Activated CD4-positive, alpha-beta T cell treated with anti-CD3 and anti-CD28 coated beads, Interleukin-2, Interleukin-4, amounts not matched to agents 100 ng/mL and 50 ng/mL, durations not matched to agents 16 hours and 8 hours (primary cell): ENCODE measurements around the gene REEP3.
"Not testable (repeated sequence)": the region's sequence is repeated elsewhere in the genome, so short reads cannot be mapped to it uniquely, and the experiment has no call there.

Experiments used
- DNase-seq: peaks from one replicate; pipeline ENCODE4 v3.0.0-alpha.2; 2020; ENCODE audit warnings: low spot score

Gene REEP3

DNA sequence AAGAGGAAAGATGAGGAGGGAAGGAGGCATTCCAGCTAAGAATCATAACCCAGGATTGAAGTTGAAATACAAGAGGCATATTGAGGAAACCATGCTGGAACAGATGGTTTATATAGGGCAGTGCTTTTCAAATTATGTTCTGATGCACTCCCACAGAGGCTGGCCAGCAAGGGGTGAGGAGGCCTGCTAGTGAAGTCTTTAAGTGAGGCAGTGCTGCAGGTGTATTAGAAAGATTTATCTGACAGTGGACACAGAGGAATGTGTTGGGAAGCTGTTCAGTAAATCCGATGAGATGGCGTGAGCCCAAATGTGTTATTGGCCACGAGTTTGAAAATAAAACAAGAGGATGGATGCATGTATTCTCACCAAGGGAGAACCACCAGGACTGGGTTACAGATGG, 28.6 kb downstream of the REEP3 start:
- no peak for DNase-seq

DNA sequence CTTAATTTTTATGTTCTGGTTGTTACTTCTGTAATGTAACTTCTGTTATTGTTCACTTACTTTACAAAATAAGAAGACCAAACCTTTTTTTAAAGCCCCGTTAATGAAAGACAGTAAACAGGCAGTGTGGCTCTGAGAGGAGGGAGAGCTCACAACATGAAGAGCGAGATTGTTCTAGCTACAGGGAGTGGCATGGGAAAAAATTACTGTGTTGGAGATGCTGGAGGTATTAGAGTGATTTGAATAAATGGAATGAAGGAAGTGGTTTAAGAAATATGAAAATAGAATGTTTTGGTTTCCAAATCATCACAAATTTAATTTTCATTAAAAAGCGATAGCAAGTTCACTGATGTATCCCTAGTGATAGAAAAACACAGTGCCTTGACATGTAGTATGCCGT, 31.8 kb downstream of the REEP3 start:
- DNase-seq = no peak

DNA sequence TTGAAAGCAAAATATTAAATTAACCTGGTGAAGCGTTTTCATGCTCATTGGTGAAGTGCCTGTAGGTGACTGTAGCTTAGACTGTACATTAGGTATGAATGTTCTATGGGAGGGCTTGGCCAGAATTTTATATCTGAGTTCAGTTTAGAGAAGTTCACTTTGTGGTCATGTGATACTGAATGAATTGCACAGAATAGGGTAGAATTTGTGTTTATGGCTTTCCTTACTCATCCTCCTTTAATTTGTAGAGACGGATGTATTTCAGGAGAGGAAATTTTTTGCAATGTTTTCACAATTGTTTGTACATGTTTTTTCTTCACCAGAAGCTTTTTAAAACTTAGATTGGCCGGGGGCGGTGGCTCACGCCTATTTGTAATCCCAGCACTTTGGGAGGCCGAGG, 32.3 kb downstream of the REEP3 start:
- no peak for DNase-seq

DNA sequence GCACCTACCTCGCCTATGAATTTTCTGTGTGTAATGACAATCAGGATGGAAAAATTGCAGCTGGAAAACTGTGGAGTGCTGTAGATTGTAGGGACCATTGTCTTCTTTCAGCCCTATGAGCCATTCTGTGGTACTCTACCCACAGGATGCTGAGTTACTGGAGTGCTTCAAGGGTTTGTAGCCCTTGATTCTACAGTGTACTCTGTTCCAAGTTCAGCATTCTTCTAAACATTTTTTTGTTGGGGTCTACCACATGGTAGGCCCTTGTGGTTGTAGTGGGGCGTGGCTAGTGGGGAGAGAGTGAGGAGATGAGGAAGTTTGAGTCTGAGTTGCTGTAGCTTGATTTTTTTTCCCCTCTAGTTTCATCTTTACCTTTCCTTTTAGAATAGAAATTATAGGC, 33.5 kb downstream of the REEP3 start:
- no peak for DNase-seq

DNA sequence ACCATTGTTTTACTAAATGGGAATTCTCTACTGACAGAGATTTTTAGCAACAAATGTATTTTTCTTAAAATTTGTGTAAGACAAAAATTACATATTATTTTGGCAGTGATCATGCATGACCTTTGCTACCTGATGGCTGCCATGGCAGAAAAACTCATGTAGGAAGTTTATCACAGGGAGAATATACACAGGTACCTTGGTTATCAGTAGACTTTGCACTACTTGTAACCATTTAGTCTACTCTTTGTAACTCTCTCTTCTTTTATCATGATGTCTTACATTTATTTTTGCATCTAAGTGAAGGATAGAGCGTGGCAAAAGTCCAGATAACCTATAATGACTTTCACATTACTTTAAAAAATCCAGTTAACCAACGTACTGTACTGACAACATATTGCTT, 34.1 kb downstream of the REEP3 start:
- DNase-seq = no peak

DNA sequence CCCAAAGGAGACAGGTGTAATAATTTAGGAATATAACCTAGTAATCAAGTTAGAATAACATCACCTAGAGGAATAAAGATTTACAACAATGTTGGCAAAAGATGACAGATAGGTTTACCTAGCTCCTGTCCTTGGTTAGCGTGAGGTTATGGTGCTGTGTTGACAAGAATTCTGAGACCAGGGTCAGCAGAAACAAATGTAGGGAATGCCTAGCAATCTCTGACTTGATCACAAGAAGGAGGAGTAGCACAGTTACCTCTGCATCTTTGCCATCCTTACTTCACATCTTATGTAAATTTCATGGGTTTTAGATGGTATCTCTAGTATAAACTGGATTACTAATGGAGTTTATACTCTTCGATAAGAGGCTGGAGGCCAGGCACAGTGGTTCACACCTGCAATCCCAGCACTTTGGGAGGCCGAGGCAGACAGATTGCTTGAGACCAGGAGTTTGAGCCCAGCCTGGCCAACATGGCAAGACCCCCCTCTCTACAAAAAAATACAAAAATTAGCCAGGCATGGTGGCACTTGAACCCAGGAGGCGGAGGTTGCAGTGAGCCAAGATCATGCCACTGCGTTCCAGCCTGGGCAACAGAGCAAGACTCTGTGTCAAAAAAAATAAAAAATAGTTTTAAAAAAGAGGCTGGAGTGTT, 37.1 kb downstream of the REEP3 start:
- no peak for DNase-seq

DNA sequence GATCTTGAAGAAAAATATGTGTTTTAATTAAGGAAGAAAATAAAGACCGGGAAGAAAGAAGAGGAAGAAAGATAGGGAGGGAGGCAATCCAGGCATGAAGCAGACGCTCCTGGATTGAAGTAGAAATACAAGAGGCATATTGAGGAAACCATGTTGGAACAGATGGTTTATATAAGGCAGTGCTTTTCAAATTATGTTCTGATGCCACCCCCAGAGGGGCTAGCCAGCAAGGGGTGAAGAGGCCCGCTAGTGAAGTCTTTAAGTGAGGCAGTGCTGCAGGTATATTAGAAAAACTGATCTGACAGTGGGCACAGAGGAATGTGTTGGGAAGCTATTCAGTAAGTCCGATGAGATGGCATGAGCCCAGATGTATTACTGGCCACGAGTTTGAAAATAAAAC, 40.1 kb downstream of the REEP3 start:
- DNase-seq = no peak

DNA sequence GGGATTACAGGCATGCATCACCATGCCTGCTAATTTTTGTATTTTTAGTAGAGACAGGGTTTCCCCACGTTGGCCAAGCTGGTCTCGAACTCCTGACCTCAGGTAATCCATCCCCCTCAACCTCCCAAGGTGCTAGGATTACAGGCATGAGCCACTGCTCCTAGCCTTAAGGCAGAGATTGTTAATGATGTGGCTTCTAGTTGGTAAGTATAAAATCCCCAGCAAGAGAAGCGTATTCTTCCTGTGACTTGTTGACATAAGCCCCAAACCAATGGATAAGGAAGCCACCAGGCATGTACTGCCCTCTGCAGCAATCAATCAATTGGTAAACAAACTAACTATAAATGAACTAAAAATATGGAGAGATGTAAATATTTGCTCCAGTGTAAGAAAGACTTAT, 41.2 kb downstream of the REEP3 start:
- DNase-seq = no peak

DNA sequence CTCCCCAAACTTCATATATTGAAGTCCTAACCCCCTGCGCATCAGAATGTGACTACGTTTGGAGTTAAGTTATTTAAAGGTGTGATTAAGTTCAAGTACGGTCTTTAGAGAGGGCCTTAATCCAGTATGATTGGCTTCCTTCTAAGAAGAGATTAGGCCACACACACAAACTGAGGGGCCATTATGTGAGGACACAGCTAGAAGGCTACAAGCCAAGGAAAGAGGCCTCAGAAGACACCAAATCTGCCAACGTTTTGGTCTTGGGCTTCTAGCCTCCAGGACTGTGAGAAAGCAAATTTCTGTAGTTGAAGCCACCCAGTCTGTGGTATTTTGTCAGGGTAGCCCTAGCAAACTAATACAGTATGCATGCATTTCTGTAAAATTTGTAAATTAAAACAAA, 41.7 kb downstream of the REEP3 start:
- no peak for DNase-seq

DNA sequence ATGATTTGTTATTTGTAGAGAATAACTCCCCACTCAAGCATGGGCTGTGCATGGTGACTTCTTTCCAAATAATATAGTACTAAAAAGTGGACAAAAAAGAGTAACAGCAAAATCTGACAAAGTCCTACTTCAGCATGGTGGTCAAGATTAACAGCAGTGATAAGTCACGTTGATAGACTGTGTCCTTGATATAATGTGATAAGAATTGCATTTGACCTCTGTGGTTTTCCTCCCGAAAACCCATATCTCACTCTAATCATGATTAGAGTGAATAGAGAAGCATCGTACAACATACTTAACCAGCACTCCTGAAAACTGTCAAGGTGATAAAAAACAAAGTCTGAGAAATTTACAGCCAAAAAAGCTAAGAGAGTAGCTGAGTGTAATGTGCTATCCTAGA, 42.4 kb downstream of the REEP3 start:
- no peak for DNase-seq

DNA sequence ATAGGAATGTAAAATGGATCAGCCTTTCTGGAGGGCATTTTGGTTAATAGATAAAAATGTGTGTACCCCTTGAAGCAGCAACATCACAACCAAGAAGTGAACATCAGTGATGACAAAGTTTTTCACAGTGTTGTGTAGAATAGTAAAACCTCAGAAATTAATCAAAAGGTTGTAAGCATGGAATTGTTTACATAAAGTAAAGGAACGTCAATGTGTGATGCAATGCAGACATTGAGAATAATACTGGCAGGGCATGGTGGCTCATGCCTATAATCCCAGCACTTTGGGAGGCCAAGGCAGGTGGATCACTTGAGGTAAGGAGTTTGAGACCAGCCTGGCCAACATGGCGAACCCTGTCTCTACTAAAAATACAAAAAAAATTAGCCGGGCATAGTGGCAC, 43.5 kb downstream of the REEP3 start:
- DNase-seq = not testable (repeated sequence)

DNA sequence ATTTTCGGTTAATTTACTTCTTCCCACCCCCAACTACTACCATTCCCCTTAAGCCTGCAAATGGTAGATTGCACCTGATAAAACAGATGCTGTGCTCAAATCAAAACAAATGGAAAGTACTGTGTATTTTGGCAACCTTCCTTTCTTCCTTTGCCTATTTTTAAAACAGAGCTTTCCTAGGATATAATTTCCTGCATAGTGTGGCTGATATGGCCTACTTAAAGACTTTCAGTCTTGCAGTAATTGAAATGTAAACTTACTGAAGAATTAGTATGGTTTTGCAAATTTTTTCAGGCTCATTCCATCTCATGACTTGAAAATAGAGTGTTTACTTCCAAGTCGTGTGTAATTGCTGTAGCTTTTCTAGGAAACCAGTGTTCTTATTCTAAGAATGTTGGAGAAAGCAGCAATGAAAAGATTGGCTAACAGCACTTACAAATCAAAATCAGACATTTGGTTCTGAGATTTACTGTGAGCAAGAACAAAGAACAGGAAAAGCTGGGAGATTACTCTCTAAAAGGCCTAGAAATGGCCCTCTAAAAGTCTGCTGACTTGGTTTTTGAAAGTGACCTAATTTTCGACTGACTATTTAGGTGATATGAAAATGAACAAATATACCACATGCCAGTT, 52.0 kb downstream of the REEP3 start:
- peak; percentile 64 for DNase-seq

DNA sequence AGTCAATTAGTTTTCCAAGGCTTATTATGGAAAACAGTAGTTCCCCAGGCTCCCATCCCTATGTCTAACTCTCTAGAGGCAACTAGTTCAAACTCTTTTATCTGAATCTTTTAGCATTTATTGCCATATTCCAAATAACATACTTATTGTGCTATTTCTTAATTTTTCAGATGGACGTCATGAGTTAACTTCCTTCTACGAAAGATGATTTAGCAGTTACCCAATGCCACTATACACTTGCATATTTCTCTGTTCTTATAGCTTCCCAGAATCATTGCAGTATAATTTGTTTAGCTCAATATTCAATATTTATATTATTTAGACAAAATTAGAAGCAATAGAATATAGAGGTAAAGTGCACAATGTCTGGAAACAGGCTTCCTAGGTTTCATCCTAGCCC, 52.8 kb downstream of the REEP3 start:
- DNase-seq = no peak

DNA sequence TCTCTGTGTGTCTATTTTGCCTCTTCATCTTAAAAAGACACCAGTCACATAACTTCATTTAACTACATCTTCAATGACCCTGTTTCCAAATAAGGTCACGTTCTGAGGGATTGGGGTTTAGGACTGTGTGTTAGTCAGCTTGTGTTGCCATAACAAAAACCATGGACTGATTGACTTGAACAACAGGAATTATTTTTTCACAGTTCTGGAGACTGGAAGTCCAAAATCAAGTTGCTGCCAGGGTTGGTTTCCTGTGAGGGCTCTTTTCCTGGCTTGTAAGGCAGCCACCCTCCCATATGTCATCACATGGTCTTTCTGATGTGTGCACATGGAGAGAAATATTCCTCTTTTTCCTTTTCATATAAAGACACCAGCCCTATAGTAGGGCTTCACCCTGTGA, 55.3 kb downstream of the REEP3 start:
- DNase-seq = no peak

DNA sequence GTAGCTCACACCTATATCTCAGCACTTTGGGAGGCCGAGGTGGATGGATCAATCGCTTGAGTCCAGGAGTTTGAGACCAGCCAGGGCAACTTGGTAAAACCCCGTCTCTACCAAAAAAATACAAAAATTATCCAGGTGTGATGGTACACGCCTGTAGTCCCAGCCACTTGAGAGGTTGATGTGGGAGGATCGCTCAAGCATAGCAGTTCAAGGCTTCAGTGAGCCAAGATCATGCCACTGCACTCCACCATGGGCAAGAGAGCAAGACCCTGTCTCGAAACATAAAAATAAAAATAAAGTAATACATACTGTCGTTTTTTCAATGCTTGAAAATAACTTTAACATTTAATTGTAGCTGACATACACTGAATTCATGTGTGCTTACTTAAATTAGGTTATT, 57.3 kb downstream of the REEP3 start:
- DNase-seq = no peak

DNA sequence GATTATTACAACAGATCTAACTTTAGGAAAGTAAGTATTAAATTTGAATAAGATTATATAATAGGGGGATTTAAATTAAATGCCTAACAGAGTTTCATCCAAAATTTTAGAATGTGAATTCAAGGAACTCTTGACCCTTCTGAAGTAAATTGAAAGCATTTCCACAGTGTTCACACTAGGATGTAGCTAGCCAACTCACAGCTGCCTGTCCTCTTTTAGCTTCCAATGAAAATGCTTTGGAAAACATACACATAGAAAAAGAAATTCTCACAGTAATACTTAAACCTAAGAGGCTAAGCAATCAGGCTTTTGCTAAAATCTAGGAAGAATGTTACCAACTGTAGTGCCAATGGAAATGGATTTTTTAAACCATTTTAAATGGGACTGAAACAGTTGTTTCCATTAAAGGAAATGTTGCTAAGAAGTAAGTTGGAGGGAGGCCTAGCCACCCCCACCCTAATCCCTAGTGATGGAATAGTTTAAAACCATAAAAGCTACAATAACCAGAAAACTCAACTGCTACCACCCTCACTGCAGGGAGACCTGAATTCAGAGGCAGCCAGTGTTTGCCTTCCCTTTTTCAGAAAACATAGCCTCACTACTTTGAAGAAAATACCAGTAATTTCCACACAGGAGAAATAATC, 58.3 kb downstream of the REEP3 start:
- no peak for DNase-seq

DNA sequence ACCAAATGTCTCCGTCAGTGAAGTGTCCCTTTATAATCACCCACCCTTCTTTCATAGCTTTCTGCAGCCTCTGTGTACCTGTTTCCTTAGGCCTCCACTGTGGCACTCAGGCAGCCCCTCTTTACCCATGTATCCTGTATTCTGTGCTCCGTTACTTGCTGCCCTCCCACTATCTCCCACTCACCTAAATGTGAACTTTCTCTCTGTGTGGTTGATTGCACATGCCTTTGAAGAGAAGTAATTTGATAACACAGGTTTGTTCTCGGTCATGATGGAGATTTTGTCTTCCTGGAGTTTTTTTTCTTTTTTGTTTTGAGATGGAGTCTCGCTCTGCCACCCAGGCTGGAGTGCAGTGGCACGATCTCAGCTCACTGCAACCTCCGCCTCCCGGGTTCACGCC, 61.5 kb downstream of the REEP3 start:
- no peak for DNase-seq

DNA sequence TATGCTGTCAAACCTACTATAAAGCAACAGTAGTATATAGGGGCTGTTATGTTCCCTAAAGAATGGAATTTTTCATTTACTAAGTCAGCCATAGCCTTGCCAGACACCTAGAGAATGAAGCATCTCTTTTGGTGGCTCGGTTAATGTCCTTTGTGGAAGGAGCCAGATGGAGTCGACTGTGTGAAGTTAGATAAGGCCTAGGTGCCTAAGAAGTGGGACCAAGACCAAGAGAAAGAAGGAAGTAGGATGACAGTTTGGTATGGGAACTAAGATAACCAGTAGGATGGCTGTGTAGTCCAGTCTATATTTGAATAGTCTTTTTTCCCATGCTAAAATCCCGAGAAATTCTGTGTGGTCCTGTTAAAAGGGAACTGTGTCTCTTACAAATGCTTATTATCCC, 62.2 kb downstream of the REEP3 start:
- DNase-seq = no peak

DNA sequence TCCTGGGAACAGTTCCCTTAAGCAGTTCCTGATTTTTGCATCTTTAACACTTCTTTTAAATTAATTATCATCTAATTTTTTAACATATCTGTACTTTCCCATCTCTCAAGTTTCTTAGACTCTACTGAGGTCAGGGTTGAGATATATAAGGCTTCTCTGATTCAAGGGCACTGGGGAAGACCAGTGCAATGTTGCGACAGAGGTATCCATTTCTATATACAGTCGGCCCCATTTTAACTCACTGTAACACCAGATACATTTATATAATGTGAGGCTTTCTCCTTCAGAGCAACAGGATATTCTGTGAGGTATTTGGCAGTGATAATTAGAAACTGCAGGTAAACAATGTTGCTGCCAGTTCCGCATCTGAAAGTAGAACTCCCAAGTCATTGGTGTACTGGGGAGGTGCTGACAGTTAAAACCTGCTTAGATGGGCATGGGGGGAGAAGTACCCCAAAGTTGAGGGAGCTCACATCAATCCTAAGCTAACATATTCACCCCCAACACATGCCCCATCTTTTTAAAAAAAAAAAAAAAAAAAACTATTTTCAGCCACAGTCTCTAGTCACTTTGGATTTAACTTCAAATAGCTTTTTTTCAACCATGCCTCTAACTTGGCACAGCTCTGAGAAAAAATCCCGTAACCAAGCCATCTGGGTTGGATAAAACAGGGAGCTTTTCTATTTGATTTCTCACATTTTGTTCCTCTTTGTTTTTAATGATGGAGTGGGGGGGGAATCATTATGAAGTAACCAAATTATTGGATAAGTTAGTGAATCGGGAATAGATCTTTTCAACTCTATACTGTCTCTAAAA, 62.9 kb downstream of the REEP3 start:
- DNase-seq = no peak

DNA sequence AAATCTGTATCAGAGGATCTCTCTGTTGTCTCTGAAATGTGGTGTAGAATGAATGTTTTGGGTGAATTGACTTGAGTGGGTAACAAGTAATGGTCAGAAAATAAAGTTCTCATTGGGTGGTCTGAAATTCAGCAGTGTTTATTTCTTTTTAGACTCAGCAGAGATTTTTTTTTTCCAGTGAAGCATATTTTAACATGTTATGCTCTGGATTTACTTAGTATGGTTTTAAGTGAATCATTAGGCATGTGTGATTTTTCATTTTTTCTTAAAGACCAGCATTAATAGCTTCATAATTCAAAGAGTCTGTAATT, 63.5 kb downstream of the REEP3 start:
- no peak for DNase-seq

DNA sequence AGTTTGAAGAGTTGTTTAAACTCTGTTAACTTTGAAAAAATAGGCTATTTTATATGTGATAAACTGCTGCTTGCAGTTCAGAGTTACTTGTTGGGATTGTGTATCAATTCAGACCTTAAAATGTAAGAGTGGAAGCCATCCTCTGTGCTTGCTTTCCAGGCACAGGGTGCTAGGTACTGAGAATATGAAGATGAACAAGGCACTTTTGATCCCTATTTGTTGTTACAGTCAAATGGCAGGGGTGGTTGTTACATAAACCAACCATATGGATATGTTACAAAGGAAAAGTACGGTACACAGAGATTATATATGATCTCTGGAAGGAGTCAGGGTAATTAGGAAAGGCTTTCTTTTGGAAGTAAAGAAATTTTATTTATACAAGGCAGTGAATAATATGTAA, 63.8 kb downstream of the REEP3 start:
- no peak for DNase-seq

DNA sequence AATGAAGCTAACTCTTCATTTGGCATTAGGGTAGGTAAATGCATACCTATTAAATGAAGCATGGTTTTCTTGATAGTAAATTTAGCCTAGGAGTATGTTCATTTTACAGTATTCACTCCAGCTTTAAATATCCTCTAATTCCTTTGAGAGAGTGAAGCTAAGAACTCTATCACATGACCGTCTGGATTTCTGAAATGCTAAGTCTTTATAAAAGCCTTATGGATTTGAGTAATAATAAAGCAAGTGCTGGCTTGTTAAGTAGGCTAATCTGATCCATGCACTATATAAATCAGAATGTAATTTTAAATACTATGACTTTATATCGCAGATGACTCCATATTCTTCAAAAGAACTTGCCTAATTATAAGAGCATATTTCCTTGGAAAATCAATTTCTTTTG, 64.8 kb downstream of the REEP3 start:
- no peak for DNase-seq

DNA sequence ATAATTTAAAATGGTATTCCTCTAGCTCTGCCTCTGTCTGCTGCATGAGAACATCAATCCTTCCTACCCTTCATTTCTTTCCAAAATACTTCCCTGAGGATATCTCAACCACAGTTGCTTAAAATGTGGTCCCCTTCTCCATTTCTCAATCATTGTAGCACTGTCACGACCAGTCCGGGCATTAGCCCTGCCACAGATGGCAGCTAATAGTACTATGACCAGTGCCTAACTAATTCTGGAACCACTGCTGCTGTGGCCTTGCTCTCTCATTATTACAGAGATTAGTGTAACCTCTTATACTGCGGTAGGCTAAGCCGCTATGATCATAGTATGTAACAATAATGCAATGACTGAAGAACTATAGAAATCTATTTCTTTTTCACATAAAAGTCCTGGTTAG, 66.0 kb downstream of the REEP3 start:
- no peak for DNase-seq
